Stimulated activated naive B cell treated with anti-CD40 and anti-IgM and Interleukin-4, amounts not matched to agents 10 μg/mL and 1 μg/mL and 100 μg/mL, for 72 hours (primary cell): ENCODE results near the gene MAP1LC3B2.
A peak's percentile ranks its signal among the peaks of the same experiment; 100 is the strongest.

Source experiments
- ATAC-seq, 2 donors: fragments of 150-1000 bp; cut with Tn5 transposase; replicated peaks; 2 replicates each; pipeline ENCODE4 v1.10.0; 2021; ENCODE audit warnings: moderate library complexity in 1 of 2
- DNase-seq: peaks from one replicate; pipeline ENCODE4 v3.0.0; 2021
- H3K27ac Mint-ChIP-seq: one replicate; pipeline ENCODE4 v1.8.0; 2022; ENCODE audit warnings: mild to moderate bottlenecking, mixed read lengths
- H3K27me3 Mint-ChIP-seq, 2 donors: one replicate each; pipeline ENCODE4 v1.8.0; 2022; ENCODE audit warnings: mixed read lengths in 2 of 2
- H3K36me3 Mint-ChIP-seq, 2 donors: one replicate each; pipeline ENCODE4 v1.8.0; 2022; ENCODE audit warnings: mixed read lengths in 2 of 2, mild to moderate bottlenecking in 1 of 2
- H3K4me1 Mint-ChIP-seq, 2 donors: one replicate each; pipeline ENCODE4 v1.8.0; 2022; ENCODE audit warnings: mixed read lengths in 2 of 2, mild to moderate bottlenecking in 1 of 2
- H3K4me3 Mint-ChIP-seq, 2 donors: one replicate each; pipeline ENCODE4 v1.8.0; 2022; ENCODE audit warnings: mild to moderate bottlenecking in 2 of 2, mixed read lengths in 2 of 2, moderate library complexity in 1 of 2
- H3K9me3 Mint-ChIP-seq, 2 donors: one replicate each; pipeline ENCODE4 v1.8.0; 2022; ENCODE audit warnings: mixed read lengths in 2 of 2, mild to moderate bottlenecking in 1 of 2

The MAP1LC3B2 gene

GRCh38 chr12:116559162-116559935 lies at the start of gene MAP1LC3B2:
MAP1LC3B2 (plus strand) TSS chr12:116559381; CDS start chr12:116575943, 16,562 bp downstream.
- DNase-seq: peak; percentile 91
- ATAC-seq: peak; percentile 88 to 91

DNA sequence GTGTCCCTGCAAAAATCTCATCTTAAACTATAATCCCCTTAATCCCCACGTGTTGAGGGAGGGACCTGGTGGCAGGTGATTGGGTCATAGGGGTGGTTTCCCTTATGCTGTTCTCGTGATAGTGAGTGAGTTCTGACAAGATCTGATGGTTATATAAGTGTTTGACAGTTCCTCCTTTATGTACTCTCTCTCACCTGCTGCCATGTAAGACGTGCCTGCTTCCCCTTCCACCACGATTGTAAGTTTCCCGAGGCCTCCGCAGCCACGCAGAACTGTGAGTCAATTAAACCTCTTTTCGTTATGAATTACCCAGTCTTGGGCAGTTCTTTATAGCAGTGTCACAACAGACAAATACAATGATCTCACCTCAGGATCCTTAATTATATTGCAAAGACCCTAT lies 45.2 kb upstream of the MAP1LC3B2 start:
- no peak for DNase-seq
- Mint-ChIP-seq H3K27ac (no peak overlapping the region), H3K4me3 (no peak overlapping the region), H3K36me3 (peaks cover 2 to 7% of the 10 kb centered on the region in 2 donors), H3K4me1 (peaks cover 10 to 16% of the 10 kb centered on the region in 2 donors), H3K9me3 (peaks cover 7 to 8% of the 10 kb centered on the region in 2 donors), H3K27me3 (peaks cover 0 to 3% of the 10 kb centered on the region in 2 donors)
- ATAC-seq: no peak

More at GRCh38 chr12:116559162-116559935, at the start of gene MAP1LC3B2:
- Mint-ChIP-seq H3K27ac (peak within 1 kb of the TSS; percentile 99), H3K9me3 (peaks cover 0 to 9% of the 10 kb centered on the region in 2 donors), H3K27me3 (no peaks in the 10 kb centered on the region), H3K4me1 (peaks cover 27 to 57% of the 10 kb centered on the region in 2 donors), H3K4me3 (peak within 1 kb of the TSS; percentile 87 to 89), H3K36me3 (peaks cover 2 to 7% of the 10 kb centered on the region in 2 donors)

GRCh38 chr12:116515684-116516083 lies 43.5 kb upstream of the MAP1LC3B2 start:
- ATAC-seq (no peak), DNase-seq (no peak)
- peaks cover 8 to 9% of the 10 kb centered on the region in 2 donors for H3K9me3 Mint-ChIP-seq
- peaks cover 23 to 30% of the 10 kb centered on the region in 2 donors for H3K4me1 Mint-ChIP-seq
- peaks cover 0 to 3% of the 10 kb centered on the region in 2 donors for H3K27me3 Mint-ChIP-seq
- no peak overlapping the region for H3K27ac Mint-ChIP-seq
- H3K36me3 Mint-ChIP-seq: peaks cover 2 to 7% of the 10 kb centered on the region in 2 donors
- H3K4me3 Mint-ChIP-seq: no peak overlapping the region

DNA sequence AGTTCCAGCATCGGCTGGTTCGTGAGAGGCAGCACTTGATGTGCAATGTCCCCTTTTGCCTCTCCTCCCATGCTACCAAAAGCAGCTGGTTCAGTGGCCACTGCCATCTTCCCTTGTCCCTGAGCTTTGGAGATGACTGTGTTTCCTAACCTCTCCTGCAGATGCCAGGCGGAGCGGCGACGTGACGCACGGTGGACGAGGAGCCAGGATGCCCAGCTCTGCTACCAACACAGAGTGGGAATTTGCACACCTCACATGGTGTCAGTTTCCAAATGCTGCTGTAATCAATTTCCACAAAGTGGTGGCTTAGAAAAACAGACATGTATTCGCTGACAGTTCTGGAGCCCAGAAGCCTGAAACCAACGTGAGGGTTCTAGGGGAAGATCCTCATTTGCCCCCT lies 42.5 kb upstream of the MAP1LC3B2 start:
- ATAC-seq (no peak), DNase-seq (no peak)
- Mint-ChIP-seq H3K9me3 (peaks cover 8 to 9% of the 10 kb centered on the region in 2 donors), H3K4me1 (peaks cover 30 to 39% of the 10 kb centered on the region in 2 donors), H3K27me3 (peaks cover 0 to 3% of the 10 kb centered on the region in 2 donors), H3K36me3 (peaks cover 2 to 7% of the 10 kb centered on the region in 2 donors), H3K27ac (no peak overlapping the region), H3K4me3 (no peak overlapping the region)

- no peak overlapping the region for H3K27ac Mint-ChIP-seq
- ATAC-seq: no peak
- H3K27me3 Mint-ChIP-seq: peaks cover 0 to 3% of the 10 kb centered on the region in 2 donors
Measured at GRCh38 chr12:116517431-116518045, 41.6 kb upstream of the MAP1LC3B2 start.

DNA sequence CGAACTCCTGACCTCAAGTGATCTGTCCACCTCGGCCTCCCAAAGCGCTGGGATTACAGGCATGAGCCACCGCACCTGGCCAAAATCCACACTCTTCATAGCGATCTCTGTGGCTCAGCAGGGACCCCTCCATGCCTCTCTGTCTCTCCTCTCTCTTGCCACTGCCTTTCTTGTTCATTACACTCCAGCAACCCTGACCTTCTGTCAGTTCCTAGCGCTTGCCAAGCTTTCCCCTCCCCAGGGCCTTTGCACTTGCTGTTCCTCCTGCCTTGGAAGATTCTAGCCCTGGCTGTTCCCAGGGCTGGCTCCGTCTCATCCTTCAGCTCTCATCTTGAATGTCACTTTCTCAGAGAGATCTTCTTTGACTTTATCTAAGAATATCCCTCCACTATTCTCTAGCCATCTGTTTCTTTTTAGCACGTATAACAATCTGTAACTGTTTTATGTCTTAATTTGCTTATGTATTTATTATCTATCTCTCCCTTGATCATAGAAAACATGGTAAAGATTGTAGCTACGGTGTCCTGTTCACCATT lies 38.9 kb upstream of the MAP1LC3B2 start:
- Mint-ChIP-seq H3K27me3 (no peaks in the 10 kb centered on the region), H3K27ac (no peak overlapping the region), H3K4me3 (no peak overlapping the region), H3K36me3 (no peaks in the 10 kb centered on the region), H3K4me1 (peaks cover 32 to 39% of the 10 kb centered on the region in 2 donors), H3K9me3 (peaks cover 0 to 2% of the 10 kb centered on the region in 2 donors)
- ATAC-seq (no peak), DNase-seq (no peak)

More at GRCh38 chr12:116517431-116518045, 41.6 kb upstream of the MAP1LC3B2 start:
- no peak for DNase-seq
- Mint-ChIP-seq H3K36me3 (peaks cover 2 to 7% of the 10 kb centered on the region in 2 donors), H3K9me3 (peaks cover 8 to 9% of the 10 kb centered on the region in 2 donors), H3K4me1 (peaks cover 30 to 39% of the 10 kb centered on the region in 2 donors), H3K4me3 (no peak overlapping the region)

DNA sequence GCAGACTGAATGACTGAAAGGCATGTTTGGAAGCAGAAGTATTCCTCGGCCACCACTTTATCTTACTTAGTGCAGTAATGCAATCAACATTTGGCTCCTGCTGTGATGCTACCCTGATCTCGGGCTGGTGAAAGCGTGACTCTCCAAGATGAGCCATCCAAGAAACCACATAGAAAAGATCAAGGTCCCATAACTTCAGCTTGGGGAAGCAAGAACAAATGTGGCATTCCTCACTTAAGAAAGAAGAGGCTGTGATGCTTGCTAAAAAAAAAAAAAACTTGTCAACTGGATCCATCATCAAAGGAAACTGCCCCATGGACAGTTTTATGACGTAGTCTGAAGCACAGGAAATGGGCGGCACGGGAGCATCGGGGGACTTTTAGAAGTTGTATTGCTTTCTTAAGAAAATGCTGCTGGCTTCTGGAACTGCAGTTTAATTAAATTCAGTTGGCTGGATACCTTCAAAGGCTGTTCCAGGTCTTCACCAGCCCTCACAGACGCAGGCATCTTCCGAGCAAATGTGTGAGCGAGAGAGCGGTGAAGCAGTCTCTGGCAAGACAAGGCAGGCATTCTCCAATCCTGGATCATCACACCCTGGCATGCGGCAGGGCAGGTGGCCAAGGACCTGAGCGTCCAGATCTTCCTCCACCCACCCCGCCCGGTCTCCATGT lies 38.2 kb upstream of the MAP1LC3B2 start:
- H3K27ac Mint-ChIP-seq: peak overlapping the region; percentile 57
- H3K36me3 Mint-ChIP-seq: no peaks in the 10 kb centered on the region
- DNase-seq: no peak
- peaks cover 32 to 39% of the 10 kb centered on the region in 2 donors for H3K4me1 Mint-ChIP-seq
- ATAC-seq: peak in 1 of 2 donors; percentile 64
- H3K27me3 Mint-ChIP-seq: no peaks in the 10 kb centered on the region
- H3K4me3 Mint-ChIP-seq: no peak overlapping the region
- H3K9me3 Mint-ChIP-seq: peaks cover 0 to 2% of the 10 kb centered on the region in 2 donors

DNA sequence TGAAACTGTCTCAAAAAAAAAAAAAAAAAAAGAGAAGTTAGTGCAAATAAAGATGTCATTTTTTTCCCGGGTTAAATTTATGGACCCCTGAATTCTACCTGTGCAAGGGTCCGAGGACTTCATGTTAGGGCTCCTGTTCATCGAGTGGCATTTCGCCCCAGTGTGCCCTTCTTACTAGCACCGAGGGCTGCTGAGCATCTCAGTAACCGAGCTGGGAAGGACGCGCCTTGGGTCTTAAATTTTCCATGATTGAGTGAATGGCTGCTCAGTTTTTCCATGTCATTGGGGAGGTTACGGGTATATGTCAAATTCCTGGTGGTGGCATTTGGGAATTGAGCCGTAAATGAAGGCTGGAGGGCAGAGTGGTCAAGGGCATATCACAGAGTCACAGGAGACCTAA lies 34.9 kb upstream of the MAP1LC3B2 start:
- H3K4me3 Mint-ChIP-seq: no peak overlapping the region
- peaks cover 0 to 8% of the 10 kb centered on the region in 2 donors for H3K27me3 Mint-ChIP-seq
- H3K27ac Mint-ChIP-seq: no peak overlapping the region
- peaks cover 0 to 2% of the 10 kb centered on the region in 2 donors for H3K9me3 Mint-ChIP-seq
- H3K36me3 Mint-ChIP-seq: no peaks in the 10 kb centered on the region
- DNase-seq (no peak), ATAC-seq (no peak)
- peaks cover 21 to 27% of the 10 kb centered on the region in 2 donors for H3K4me1 Mint-ChIP-seq

- peaks cover 19 to 21% of the 10 kb centered on the region in 2 donors for H3K4me1 Mint-ChIP-seq
- H3K27me3 Mint-ChIP-seq: peaks cover 0 to 9% of the 10 kb centered on the region in 2 donors
- H3K27ac Mint-ChIP-seq: no peak overlapping the region
- H3K9me3 Mint-ChIP-seq: peaks cover 0 to 2% of the 10 kb centered on the region in 2 donors
- no peak for ATAC-seq
- H3K36me3 Mint-ChIP-seq: no peaks in the 10 kb centered on the region
- no peak for DNase-seq
- no peak overlapping the region for H3K4me3 Mint-ChIP-seq
Measured at GRCh38 chr12:116524964-116525379, 34.2 kb upstream of the MAP1LC3B2 start.

- H3K27me3 Mint-ChIP-seq: peaks cover 0 to 13% of the 10 kb centered on the region in 2 donors
- no peak overlapping the region for H3K27ac Mint-ChIP-seq
- H3K4me3 Mint-ChIP-seq: no peak overlapping the region
- no peaks in the 10 kb centered on the region for H3K36me3 Mint-ChIP-seq
- H3K9me3 Mint-ChIP-seq: no peaks in the 10 kb centered on the region
- no peak for DNase-seq
- ATAC-seq: no peak
- peaks cover 13 to 15% of the 10 kb centered on the region in 2 donors for H3K4me1 Mint-ChIP-seq
Measured at GRCh38 chr12:116525418-116526001, 33.7 kb upstream of the MAP1LC3B2 start.

DNA sequence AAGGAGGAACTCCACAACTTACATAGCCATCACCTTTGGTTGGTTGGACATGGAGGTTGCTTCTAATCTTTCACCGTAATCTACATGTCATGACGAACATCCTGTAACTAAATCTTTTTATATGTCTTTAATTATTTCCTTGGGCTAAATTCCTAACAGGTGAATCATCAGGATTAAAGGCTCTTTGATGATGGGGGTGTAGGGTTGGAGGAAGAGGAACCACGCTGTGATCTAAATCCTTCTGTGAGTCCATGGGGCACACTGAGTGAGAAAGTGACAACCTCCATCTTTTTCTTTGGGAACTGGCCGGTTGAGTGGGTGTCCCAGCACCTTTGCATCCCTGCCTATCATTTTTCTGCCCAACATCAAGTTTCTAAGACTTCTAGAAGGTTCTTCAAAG lies 31.1 kb upstream of the MAP1LC3B2 start:
- Mint-ChIP-seq H3K27ac (no peak overlapping the region), H3K9me3 (peaks cover 0 to 1% of the 10 kb centered on the region in 2 donors), H3K4me3 (no peak overlapping the region), H3K27me3 (peaks cover 0 to 13% of the 10 kb centered on the region in 2 donors), H3K36me3 (no peaks in the 10 kb centered on the region), H3K4me1 (peaks cover 10 to 13% of the 10 kb centered on the region in 2 donors)
- ATAC-seq: no peak
- DNase-seq: no peak

DNA sequence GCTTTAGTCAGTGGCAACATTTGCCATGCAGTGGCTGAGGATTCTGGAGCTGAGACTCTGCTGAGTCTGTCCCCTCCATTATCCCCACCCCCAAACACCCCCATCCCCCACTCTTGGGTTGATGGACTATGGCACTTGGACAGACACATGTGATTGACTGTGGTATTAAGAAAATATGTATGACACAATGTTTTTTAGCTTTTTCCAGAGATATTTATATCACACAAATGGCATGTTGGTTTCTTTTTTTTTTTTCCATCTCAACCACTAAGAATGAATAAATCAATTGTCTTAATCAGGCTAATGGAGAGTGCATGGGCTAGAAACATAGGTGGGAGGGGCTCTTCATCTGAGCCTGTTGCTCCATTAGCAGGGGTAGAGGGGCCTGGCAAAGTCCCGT lies 30.7 kb upstream of the MAP1LC3B2 start:
- no peak overlapping the region for H3K27ac Mint-ChIP-seq
- peaks cover 0 to 1% of the 10 kb centered on the region in 2 donors for H3K9me3 Mint-ChIP-seq
- H3K27me3 Mint-ChIP-seq: peaks cover 0 to 13% of the 10 kb centered on the region in 2 donors
- H3K4me3 Mint-ChIP-seq: no peak overlapping the region
- peaks cover 12 to 17% of the 10 kb centered on the region in 2 donors for H3K4me1 Mint-ChIP-seq
- no peak for DNase-seq
- no peak for ATAC-seq
- H3K36me3 Mint-ChIP-seq: no peaks in the 10 kb centered on the region

GRCh38 chr12:116529048-116529447 lies 30.1 kb upstream of the MAP1LC3B2 start:
- ATAC-seq (no peak), DNase-seq (no peak)
- Mint-ChIP-seq H3K27ac (no peak overlapping the region), H3K4me1 (peaks cover 13 to 19% of the 10 kb centered on the region in 2 donors), H3K36me3 (no peaks in the 10 kb centered on the region), H3K9me3 (peaks cover 0 to 1% of the 10 kb centered on the region in 2 donors), H3K27me3 (peaks cover 0 to 13% of the 10 kb centered on the region in 2 donors), H3K4me3 (no peak overlapping the region)
